Gastrocnemius medialis (tissue), 4 donors: ENCODE measurements around the gene MED13.

ENCODE experiments used
- CTCF ChIP-seq, 5 experiments: fragments of 450-650 bp in 3 of 5; fragments of 200-600 bp in 2 of 5; sonication (generic) in 2 of 5; IDR thresholded peaks in 4 of 5; conservative IDR thresholded peaks in 1 of 5; 1 replicate in 4 of 5; 2 replicates in 1 of 5; pipeline ENCODE4 v1.5.1; 2016 to 2019; ENCODE audit warnings: antibody characterized with exemption in 5 of 5, mild to moderate bottlenecking in 3 of 5, moderate library complexity in 3 of 5
- POLR2A ChIP-seq, 2 donors: fragments of 450-650 bp; IDR thresholded peaks; one replicate each; pipeline ENCODE4 v1.6.1; 2017; ENCODE audit warnings: antibody characterized with exemption in 2 of 2, mild to moderate bottlenecking in 2 of 2, moderate library complexity in 2 of 2

DNA sequence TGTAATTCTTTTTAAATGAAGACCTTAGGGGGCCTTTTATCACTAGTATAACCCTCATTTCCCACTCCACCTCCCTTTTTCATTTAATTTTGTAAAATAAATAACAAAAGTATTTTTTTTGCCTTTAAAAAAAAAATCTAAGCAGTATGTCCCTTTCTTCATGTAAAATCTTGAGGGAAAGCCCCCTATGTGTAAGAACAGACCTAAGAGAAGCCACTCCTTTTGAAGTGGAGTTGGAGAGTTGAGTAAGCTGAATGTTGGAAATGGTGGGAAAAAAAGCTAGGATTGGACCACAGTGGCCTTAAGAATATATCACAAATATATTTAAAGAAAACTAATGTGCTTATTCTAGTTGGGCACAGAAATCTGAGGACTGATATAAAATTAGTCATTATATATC, 92.8 kb downstream of the MED13 start:
- TF ChIP-seq CTCF (IDR thresholded peaks at IDR 0.05 in 4 of 5, conservative IDR thresholded peaks at IDR 0.05 in 1 of 5) (no peak), POLR2A (IDR thresholded peaks at IDR 0.05) (no peak)
